GM18511 (cell line): ENCODE results near the gene NAA10.

Experiments used
- ATAC-seq: cut with Tn5 transposase; IDR thresholded peaks from one replicate; pipeline ENCODE4 v1.9.1; 2021; ENCODE audit warnings: mild to moderate bottlenecking, moderate library complexity; ENCODE audit not compliant: unreplicated experiment

NAA10 gene

GRCh38 chrX:153911798-153912197 is 23.0 kb downstream of the NAA10 start:
- ATAC-seq = no peak

GRCh38 chrX:153910446-153910845 is 24.4 kb downstream of the NAA10 start:
- ATAC-seq = no peak

GRCh38 chrX:153909980-153910360 is 24.9 kb downstream of the NAA10 start:
- ATAC-seq = no peak

GRCh38 chrX:153909024-153909979 is 25.5 kb downstream of the NAA10 start:
- peak; percentile 47 for ATAC-seq

GRCh38 chrX:153908219-153908860 is 26.5 kb downstream of the NAA10 start:
- no peak for ATAC-seq

- ATAC-seq = no peak
Measured at GRCh38 chrX:153907456-153907855, 27.4 kb downstream of the NAA10 start.

GRCh38 chrX:153906126-153906917 is 28.5 kb downstream of the NAA10 start:
- ATAC-seq = no peak

GRCh38 chrX:153905481-153906095 is 29.2 kb downstream of the NAA10 start:
- ATAC-seq = no peak

GRCh38 chrX:153903991-153904957 is 30.6 kb downstream of the NAA10 start, which contains the start of gene AVPR2:
Gene AVPR2, plus strand, starts transcription at chrX:153904673. Its CDS starts 473 bp downstream, at chrX:153905146.
- no peak for ATAC-seq

GRCh38 chrX:153903238-153903980 is 31.4 kb downstream of the NAA10 start:
- no peak for ATAC-seq

- ATAC-seq = no peak
Measured at GRCh38 chrX:153902385-153902784, 32.5 kb downstream of the NAA10 start.

GRCh38 chrX:153901753-153902140 is 33.1 kb downstream of the NAA10 start:
- ATAC-seq = no peak

GRCh38 chrX:153900831-153901752 is 33.7 kb downstream of the NAA10 start:
- ATAC-seq = peak; percentile 81

- ATAC-seq = no peak
Measured at GRCh38 chrX:153897899-153898298, 36.9 kb downstream of the NAA10 start.

GRCh38 chrX:153889123-153889522 is 45.7 kb downstream of the NAA10 start:
- no peak for ATAC-seq

- ATAC-seq = no peak
Measured at GRCh38 chrX:153888344-153888743, 46.5 kb downstream of the NAA10 start.

GRCh38 chrX:153887385-153887784 is 47.5 kb downstream of the NAA10 start:
- no peak for ATAC-seq

GRCh38 chrX:153886915-153887314 is 47.9 kb downstream of the NAA10 start:
- ATAC-seq = no peak
